NCI-H345 treated with DMSO at 0.1 percent for 48 hours (cell line): ENCODE results near the gene C12orf56.

Experiments
- DNase-seq: peaks from one replicate; lab custom pipeline; 2025; ENCODE audit not compliant: unreplicated experiment; lab: John Stamatoyannopoulos, UW

C12orf56 gene, protein sequence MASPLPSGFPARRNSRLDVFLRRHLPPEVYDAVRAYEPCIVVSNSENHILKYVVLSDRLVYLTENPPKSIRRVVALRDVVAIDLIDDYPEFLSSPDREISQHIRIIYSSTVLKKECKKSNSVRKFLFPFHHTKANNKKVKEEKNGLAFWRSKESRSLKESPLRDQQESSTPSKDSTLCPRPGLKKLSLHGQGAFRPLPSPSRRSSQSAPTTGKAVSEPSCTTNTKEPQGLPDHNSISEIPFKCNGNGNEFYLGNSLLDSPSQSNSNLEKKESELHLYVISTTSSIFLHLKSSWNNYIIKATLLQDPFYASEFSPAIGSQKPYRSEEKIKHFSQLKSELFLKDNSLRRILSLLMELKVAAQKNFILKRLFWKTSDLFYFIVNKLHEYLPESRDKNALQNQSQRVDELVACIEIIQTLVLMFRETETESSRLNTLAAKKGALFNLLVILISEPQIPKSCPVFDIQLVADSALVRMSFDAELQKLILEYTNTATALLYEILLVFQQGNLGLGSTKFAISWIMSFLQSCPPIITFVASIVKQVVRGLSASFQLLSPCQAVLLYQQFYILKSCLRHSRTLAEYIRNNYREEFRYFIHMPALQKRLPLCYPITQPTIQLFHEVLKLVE

DNA sequence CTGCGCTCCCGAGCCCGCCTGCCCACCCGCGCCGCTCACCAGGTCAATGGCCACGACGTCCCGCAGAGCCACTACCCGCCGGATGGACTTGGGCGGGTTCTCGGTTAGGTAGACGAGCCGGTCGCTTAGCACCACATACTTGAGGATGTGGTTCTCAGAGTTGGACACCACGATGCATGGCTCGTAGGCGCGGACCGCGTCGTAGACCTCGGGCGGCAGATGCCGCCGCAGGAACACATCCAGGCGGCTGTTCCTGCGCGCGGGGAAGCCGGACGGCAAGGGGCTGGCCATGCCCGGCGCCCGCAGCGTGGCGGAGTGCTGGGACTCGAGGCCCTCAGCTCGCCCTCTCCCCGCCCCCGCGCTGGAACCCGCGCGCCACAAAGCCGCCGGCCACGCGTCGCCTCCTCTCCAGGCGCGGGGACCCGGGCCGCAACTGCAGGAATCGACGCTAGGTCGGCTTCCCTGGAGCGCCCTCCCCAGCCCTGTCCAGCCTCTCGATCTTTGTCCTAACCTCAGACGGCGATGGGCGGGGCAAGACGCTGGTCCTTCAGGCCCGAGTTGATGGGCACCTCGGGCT lies at the start of gene C12orf56:
C12orf56 (minus strand) TSS at position 484 of the 577 bp plus-strand sequence; CDS start at position 291, 193 bp downstream.
- no peak for DNase-seq

DNA sequence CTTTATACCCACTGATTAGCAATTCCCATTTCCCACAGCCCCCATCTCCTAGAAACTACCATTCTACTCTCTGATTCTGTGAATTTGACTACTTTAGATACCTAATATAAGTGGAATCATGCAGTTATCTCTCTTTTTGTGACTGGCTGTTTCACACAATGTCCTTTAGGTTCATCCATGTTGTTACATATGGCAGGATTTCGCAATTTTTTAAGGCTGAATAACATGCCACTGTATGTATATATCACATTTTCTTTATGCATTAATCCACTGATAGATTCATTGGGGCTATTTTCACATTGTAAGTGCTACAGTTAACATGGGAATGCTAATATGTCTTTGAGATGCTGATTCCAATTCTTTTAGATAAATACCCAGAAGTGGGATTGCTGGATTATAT lies 49.5 kb upstream of the C12orf56 start:
- no peak for DNase-seq

DNA sequence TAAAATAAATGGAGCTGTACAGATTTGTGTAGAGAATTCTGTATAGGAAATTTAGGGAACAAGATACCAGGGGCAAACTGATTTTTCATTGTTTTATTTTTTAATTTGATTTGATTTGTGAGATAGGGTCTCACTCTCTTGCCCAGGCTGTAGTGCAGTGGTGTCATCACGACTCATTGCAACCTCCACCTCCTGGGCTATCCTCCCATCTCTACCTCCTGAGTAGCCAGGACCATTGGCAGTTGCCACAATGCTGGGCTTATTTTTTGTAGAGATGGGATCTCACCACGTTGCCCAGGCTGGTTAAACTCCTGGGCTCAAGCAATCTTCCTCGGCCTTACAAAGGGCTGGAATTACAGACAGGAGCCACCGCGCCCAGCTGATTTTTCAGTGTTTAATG lies 43.4 kb upstream of the C12orf56 start:
- DNase-seq = no peak

DNA sequence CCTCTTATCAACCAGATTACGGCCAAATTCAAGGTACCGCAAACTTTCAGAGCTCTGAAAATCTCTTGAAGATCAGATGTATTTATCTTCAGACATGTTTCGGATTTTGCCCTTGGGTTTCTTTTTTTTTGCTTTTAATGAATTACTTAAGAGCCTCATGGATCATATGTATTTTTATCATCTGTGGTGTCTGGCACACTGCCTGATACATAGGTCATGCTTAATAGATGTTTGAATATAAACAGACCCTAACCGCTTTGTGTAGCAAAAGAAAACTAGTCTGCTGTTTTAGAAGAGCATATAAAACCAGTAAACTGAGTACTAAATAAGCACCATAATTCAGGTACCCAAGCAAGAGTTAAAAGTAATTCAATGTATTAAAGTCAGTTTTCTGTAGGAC lies 41.2 kb upstream of the C12orf56 start:
- DNase-seq = no peak

DNA sequence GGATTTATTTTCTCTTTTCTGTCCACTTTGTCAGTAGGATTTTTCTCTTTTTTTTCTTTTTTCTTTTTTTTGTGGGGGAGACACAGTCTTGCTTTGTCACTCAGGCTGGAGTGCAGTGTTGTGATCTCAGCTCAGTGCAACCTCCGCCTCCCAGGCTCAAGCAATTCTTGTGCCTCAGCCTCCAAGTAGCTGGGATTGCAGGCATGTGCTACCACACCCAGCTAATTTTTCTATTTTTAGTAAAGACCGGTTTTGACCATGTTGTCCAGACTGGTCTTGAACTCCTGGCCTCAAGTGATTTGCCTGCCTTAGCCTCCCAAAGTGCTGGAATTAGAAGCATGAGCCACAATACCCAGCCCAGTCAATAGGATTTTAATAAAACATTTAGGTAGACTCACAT lies 40.3 kb upstream of the C12orf56 start:
- no peak for DNase-seq

DNA sequence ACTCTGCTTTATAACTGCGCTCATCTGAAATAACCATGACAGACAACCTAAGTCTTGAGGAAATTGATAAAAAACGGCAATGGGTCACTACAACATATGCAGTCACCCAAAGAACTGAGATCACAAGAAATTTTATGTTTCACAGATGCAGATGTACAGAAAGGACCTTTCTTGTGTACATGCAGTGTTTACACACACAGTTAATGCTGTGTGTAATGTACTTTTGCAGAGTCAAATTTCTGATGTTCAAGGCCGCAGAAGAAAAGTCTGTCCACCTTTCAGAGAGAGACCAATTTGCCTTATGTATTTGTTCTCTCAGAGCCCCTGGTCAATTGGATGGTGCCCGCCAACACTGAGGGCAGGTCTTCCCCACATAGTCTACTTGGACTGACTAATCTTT lies 38.4 kb upstream of the C12orf56 start:
- DNase-seq = no peak

DNA sequence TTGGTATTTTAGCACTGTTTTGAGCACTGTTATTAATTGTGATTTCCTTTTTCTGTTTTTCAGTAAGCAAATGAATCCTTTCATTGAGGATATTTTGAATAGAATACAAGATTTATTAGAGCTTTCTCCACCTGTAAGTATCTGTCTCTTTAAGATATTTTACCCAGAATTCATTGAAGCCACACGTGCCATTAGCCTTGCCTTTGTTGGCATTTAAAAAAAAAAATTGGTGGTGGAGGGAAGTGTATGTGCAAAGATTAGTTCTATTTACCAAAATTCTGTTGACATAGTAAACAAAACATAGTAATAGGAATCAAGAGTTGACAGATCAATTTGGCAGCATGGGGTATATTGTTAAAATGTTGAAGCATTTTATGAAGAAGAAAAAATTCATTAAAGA lies 37.4 kb upstream of the C12orf56 start:
- DNase-seq = no peak

DNA sequence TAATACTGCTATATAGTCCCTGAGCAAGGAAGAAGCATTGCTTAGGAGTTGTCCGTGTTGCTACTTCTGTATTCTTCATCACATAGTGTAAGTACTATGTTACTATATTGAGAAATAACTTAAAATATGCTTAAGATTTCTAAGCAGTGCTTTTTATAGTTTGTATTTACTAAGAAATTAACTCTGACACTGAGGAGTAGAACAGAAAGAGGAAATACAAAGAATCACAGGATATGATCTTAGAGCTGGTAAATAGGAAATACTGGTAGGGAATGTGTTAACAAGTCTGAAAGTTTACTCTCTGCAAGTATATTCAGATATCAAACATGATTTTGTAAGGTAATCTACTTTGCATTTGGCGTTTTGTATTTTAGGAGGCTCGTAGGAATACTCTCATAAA lies 29.1 kb upstream of the C12orf56 start:
- DNase-seq = no peak

DNA sequence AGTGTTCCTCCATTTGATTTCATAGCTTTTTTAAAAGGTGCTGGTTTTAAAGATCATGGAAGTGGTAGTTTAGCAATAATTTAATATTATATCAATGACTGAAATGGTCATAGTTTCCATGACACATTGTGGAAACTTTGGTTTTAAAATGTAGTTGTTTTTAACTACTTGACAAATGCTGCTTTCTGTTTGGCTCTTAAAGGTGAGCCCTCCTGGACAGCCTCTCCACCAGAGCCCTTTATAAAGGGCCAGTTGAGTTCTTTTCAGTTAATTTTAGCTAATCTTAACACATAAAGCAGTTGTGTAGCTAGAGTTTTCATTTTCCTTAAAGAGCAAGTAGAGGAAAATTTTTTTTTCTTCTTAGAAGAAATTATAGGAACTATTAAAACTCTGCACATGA lies 27.7 kb upstream of the C12orf56 start:
- no peak for DNase-seq

DNA sequence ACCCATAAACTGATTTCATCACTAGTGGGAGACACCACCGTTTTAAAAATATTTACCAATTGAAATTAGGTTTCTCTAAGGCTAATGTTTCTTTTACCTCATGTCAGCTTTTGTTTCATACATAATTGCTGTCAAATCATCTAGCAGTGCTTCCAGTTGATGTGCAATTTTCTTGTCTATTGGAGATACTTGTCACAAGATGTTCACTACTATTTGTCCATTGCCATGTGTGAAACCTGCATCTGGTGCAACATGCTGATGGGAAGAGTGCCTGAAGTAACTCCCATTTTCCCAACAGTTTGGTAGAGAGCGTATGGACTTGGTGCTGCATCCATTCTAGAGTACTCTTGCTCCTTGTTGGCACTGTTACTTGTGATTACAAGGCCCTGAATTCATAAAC lies 23.3 kb upstream of the C12orf56 start:
- no peak for DNase-seq

DNA sequence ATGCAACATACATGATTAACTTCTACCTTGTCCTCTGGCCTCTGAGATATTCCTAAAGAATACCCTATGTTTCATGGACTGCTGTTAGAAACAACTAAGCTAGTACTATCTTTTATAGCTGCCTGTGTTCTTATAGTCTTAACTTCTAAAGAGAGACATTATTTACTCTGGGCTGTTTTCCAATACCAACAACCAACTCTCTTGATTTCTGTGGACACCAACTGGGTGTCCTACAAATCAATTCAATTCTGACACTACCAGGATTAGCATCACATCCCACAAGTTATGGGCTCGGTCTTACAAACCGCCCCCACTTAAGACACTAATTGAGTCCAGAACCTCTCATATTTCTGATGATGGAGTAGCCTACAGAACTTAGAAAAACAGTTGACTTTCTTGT lies 21.9 kb upstream of the C12orf56 start:
- no peak for DNase-seq

DNA sequence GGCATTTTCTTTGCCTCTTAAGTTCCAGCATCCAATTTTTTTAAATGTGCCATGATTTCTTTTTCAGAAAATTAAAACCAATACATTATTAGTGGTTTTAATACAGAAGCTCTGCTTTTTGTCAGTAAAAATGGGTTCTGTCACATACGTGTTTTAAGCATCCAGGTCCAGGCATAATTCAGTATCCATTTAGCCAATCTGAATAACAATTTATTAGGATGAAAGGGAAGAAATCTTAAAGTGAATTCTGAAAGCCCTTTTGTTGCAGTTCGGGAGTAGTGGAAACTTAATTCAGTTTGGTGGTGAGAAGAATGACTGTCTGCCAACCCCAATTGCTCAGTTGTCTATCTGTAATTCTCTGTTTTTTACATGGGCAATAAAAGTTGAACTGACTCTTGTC lies 20.9 kb upstream of the C12orf56 start:
- DNase-seq = no peak

DNA sequence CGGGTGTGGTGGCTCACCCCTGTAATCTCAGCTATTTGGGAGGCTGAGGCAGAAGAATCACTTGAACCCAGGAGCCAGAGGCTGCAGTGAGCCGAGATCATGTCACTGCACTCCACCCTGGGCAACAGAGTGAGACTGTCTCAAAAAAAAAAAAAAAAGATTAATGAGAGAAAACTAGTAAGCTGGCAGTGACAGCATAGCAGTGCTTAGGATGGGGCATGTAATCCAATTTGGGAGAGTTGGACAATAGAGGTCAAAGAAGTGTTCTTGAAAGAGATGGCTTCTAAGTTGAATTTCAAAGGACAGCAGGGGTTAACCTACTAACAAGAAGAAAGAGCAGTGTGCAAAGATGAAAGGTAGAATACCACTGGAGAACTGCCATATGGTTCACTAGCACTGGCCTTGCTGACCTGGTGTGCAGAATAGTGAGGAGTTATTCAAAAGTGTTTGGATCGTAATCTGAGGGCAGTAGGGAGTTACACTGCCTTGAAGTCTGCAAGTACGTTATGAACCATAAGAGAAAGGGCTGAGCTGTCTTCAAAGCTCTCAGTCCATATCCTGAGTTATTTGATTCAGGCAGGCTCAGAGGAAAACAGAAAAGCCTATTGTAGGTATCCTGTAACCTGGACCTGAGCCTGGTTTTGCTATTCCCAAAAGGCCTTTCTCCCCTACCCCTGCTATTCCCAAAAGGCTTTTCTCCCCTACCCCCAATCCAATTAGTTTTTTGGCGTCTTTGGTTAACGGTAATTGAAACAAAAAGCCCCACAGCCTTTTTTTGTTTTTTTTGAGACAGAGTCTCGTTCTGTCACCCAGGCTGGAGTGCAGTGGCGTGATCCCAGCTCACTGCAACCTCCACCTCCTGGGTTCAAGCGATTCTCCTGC lies 17.0 kb upstream of the C12orf56 start:
- DNase-seq = no peak

DNA sequence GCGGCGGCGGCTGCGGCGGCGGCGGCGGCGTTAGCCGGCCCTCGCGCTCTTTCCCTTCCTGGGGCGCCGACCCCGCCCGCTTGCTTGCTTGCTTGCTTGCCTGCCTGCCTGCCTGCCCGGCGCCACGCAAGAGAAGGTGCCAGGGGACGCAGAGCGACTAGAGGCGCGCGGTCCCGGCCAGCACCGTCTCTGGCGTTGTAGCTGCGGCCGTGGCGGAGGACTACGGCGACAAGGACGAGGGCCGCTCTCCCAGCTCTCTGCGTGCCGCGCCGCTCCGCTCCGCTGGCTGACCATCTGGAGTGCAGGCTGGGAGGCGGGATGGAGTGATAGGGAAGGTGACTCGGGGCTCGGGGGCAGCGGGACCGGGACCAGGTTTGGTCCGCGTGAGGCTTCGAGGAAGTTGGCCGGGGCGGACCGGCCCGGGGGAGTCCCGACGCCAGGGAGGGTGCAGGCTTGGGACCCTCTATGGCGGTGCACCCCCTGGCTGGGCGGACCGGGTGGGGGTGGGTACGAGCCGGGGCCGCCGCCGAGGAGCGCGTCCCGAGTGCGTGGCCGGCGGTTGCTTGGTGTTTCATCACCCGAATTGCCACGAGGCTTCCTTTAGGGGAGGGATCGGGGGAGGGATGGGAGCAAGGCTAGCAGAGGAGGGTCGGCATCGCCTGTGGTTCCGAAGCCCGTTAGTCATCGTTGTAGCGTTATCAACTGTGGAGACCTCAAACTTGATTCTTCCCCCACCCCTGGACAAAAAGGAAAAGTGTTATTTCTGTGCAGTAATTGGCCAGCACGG lies 14.1 kb upstream of the C12orf56 start:
- no peak for DNase-seq

DNA sequence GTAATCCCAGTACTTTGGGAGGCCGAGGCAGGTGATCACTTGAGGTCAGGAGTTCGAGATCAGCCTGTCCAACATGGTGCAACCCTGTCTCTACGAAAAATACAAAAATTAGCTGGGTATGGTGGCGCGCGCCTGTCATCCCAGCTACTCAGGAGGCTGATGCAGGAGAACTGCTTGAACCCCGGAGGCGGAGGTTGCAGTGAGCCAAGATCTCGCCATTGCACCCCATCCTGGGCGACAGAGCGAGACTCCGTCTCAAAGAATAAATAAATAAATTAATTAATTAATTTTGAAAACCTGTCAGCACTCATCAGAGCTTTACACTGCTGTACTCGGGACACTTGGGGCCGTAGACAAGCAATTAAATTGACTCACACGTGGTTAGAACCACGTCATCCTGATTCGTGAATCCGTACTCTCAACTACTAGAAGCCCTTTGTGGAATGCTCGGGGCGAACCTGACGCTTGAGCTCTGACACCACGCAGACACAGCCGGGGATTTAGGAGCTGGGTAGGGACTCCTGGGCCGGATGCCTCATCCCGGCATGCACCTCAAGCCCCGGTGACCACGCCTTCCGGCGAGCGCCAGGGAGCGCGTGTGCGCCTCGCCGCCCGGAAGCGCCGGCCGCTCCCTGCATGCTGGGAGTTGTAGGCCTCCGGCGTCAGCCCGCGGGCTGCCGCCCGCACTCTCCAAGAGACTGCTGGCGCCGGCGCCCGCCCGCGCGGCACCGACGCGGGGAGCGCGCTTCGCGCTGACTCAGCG lies 13.3 kb upstream of the C12orf56 start, which contains the start of gene XPOT:
XPOT (plus strand) TSS at position 686 of the 763 bp plus-strand sequence. CDS start 5,644 bp downstream, outside the sequence.
- peak; percentile 81 for DNase-seq

DNA sequence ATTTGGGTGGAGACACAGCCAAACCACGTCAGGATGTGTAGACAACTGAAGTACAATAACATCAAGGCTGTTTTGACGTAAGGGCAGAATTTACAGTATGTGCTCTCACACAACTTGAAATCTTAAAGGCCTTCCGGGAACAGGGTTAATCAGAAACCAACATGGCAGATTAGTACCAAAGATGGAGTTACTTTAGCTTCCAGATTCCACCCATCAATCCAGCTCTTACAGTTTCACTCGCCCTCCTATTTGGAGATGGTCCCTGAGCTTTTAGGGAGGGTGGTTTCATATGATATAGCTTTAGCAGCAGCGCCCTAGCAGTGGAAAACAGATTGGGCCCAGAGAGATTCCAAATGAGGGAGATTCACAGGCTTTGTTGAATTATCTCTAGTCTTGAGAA lies 11.6 kb upstream of the C12orf56 start:
- no peak for DNase-seq

DNA sequence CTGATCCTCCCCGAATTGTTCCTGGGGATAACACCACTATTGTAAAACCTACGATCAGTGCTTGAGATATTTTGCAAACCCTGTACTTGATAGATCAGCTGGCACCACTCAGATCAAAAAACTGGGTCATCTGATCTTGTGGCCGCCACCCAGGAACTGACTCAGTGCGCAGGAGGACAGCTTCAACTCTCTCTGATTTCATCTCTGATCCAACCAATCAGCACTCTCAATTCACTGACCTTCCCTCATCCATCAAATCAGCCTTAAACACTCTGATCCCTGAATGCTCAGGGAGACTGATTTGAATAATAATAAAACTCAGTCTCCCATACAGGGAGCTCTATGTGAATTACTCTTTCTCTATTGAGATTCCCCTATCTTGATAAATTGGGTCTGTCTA lies 9.5 kb upstream of the C12orf56 start:
- DNase-seq = no peak

DNA sequence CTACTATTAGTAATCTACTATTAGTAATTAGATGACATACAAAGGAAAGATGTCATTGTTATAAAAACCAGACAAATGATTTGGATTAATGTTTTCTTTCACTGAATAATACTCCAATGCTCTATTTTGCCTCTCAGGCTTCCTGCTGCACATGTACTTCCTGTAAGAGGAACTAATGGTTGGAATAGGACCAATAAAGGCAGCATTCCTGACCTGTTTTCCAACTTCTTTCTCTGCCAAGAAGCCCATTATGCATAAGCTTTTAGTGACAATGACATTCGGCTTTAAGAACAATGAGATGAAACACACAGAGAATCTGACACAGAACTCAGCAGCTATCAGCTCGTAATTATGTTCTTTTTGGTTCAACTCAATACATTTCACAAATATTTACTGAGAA lies 5.2 kb upstream of the C12orf56 start:
- DNase-seq = no peak

DNA sequence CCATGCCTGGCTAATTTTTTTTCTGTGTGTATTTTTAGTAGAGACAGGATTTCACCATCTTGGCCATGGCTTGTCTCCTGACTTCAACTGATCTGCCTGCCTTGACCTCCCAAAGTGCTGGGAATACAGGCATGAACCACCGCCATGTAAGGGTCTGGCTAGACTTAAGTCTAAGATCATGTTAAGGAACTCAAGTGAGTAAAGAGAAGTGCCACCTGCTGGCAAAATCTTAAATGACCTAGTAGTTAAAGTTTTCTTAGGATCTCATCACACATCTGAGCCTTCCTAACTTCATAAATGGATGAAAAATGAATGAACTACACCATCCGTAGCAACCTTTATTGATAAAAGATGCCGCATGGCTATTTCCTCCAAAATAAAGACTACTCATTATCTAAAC lies 1.7 kb upstream of the C12orf56 start:
- DNase-seq = no peak

DNA sequence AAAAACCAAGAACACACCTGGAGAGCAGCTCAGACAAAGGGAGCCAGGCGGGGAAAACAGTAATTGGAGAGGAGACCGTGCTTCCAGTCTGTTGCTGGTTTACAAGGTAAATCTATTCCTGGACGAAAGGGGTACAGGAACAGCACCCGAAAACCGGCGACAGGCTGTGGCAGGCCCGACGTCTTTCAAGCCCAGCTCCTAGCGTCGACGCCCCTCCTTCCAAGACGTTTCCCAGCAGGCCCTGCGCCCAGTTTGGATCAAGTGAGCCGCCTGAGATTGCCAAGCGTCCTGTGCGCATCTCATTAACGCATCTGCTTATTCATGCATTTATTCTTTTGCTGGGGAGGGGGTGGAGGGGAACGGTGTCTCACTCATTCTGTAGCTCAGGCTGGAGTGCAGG lies 1.4 kb downstream of the C12orf56 start:
- no peak for DNase-seq
